Muscle layer of duodenum (tissue), 2 donors: ENCODE results near the gene CYP2J2.
"Not testable (repeated sequence)": the region's sequence is repeated elsewhere in the genome, so short reads cannot be mapped to it uniquely, and the experiment has no call there.

Source experiments
- H3K27ac ChIP-seq: one replicate; pipeline ENCODE4 v1.7.0; 2013; ENCODE audit warnings: mild to moderate bottlenecking, low read length
- H3K27me3 ChIP-seq: one replicate; pipeline ENCODE4 v1.7.0; 2013; ENCODE audit warnings: low read depth, mild to moderate bottlenecking, control low read depth, low read length
- H3K36me3 ChIP-seq, 2 donors: one replicate each; pipeline ENCODE4 v1.7.0; 2013; ENCODE audit warnings: low read length in 2 of 2, control low read depth in 1 of 2, mild to moderate bottlenecking in 1 of 2; ENCODE audit not compliant: insufficient read depth in 2 of 2, control insufficient read depth in 1 of 2
- H3K4me1 ChIP-seq, 2 donors: one replicate each; pipeline ENCODE4 v1.7.0; 2013; ENCODE audit warnings: low read length in 2 of 2, mild to moderate bottlenecking in 2 of 2, control low read depth in 1 of 2, moderate library complexity in 1 of 2; ENCODE audit not compliant: insufficient read depth in 2 of 2, control insufficient read depth in 1 of 2
- H3K4me3 ChIP-seq, 2 donors: one replicate each; pipeline ENCODE4 v1.7.0; 2013; ENCODE audit warnings: low read length in 2 of 2, low read depth in 1 of 2, mild to moderate bottlenecking in 1 of 2
- H3K9me3 ChIP-seq, 2 donors: one replicate each; pipeline ENCODE4 v1.7.0; 2013; ENCODE audit warnings: low read length in 2 of 2, control low read depth in 1 of 2, mild to moderate bottlenecking in 1 of 2; ENCODE audit not compliant: control insufficient read depth in 1 of 2
- donor health status: healthy.

The CYP2J2 gene

GRCh38 chr1:59917785-59918180 is 8.8 kb downstream of the CYP2J2 start:
- Histone ChIP-seq H3K27me3 (no peaks in the 10 kb centered on the region), H3K36me3 (no peaks in the 10 kb centered on the region), H3K9me3 (no peaks in the 10 kb centered on the region), H3K4me3 (no peak overlapping the region), H3K27ac (no peak overlapping the region), H3K4me1 (no peaks in the 10 kb centered on the region)

GRCh38 chr1:59917026-59917784 is 9.4 kb downstream of the CYP2J2 start:
- no peaks in the 10 kb centered on the region for H3K9me3 ChIP-seq
- H3K4me1 ChIP-seq: no peaks in the 10 kb centered on the region
- no peaks in the 10 kb centered on the region for H3K27me3 ChIP-seq
- no peak overlapping the region for H3K27ac ChIP-seq
- no peak overlapping the region for H3K4me3 ChIP-seq
- H3K36me3 ChIP-seq: no peaks in the 10 kb centered on the region

- Histone ChIP-seq H3K36me3 (no peaks in the 10 kb centered on the region), H3K27ac (no peak overlapping the region), H3K4me1 (no peaks in the 10 kb centered on the region), H3K4me3 (no peak overlapping the region), H3K9me3 (no peaks in the 10 kb centered on the region), H3K27me3 (no peaks in the 10 kb centered on the region)
These were observed 11.1 kb downstream of the CYP2J2 start for GRCh38 chr1:59915516-59915915.

- not testable (repeated sequence) for H3K27ac ChIP-seq, H3K4me1 ChIP-seq, H3K4me3 ChIP-seq, H3K27me3 ChIP-seq, H3K9me3 ChIP-seq, H3K36me3 ChIP-seq
These were observed 11.7 kb downstream of the CYP2J2 start for GRCh38 chr1:59914791-59915286.

GRCh38 chr1:59908682-59909081 is 17.9 kb downstream of the CYP2J2 start:
- Histone ChIP-seq H3K4me1 (no peaks in the 10 kb centered on the region), H3K27ac (no peak overlapping the region)

GRCh38 chr1:59908084-59908483 is 18.5 kb downstream of the CYP2J2 start:
- H3K27ac ChIP-seq: no peak overlapping the region
- no peaks in the 10 kb centered on the region for H3K4me1 ChIP-seq
- no peaks in the 10 kb centered on the region for H3K9me3 ChIP-seq
- no peaks in the 10 kb centered on the region for H3K27me3 ChIP-seq
- H3K36me3 ChIP-seq: no peaks in the 10 kb centered on the region
- no peak overlapping the region for H3K4me3 ChIP-seq

More at GRCh38 chr1:59908682-59909081, 17.9 kb downstream of the CYP2J2 start:
- no peaks in the 10 kb centered on the region for H3K27me3 ChIP-seq
- no peaks in the 10 kb centered on the region for H3K36me3 ChIP-seq
- no peaks in the 10 kb centered on the region for H3K9me3 ChIP-seq
- no peak overlapping the region for H3K4me3 ChIP-seq

GRCh38 chr1:59906931-59907330 is 19.6 kb downstream of the CYP2J2 start:
- no peaks in the 10 kb centered on the region for H3K4me1 ChIP-seq
- H3K36me3 ChIP-seq: no peaks in the 10 kb centered on the region
- no peaks in the 10 kb centered on the region for H3K27me3 ChIP-seq
- no peak overlapping the region for H3K27ac ChIP-seq
- H3K9me3 ChIP-seq: no peaks in the 10 kb centered on the region
- H3K4me3 ChIP-seq: no peak overlapping the region

GRCh38 chr1:59903141-59903754 is 23.3 kb downstream of the CYP2J2 start:
- Histone ChIP-seq H3K4me3 (no peak overlapping the region), H3K4me1 (no peaks in the 10 kb centered on the region), H3K9me3 (no peaks in the 10 kb centered on the region), H3K36me3 (no peaks in the 10 kb centered on the region), H3K27ac (no peak overlapping the region), H3K27me3 (no peaks in the 10 kb centered on the region)

GRCh38 chr1:59901770-59902388 is 24.7 kb downstream of the CYP2J2 start:
- Histone ChIP-seq H3K27me3 (no peaks in the 10 kb centered on the region), H3K9me3 (no peaks in the 10 kb centered on the region), H3K36me3 (no peaks in the 10 kb centered on the region), H3K4me3 (no peak overlapping the region), H3K27ac (no peak overlapping the region), H3K4me1 (no peaks in the 10 kb centered on the region)

GRCh38 chr1:59900640-59901039 is 25.9 kb downstream of the CYP2J2 start:
- no peaks in the 10 kb centered on the region for H3K27me3 ChIP-seq
- H3K27ac ChIP-seq: no peak overlapping the region
- H3K9me3 ChIP-seq: no peaks in the 10 kb centered on the region
- H3K4me3 ChIP-seq: no peak overlapping the region
- H3K36me3 ChIP-seq: no peaks in the 10 kb centered on the region
- H3K4me1 ChIP-seq: no peaks in the 10 kb centered on the region

GRCh38 chr1:59898927-59899326 is 27.6 kb downstream of the CYP2J2 start:
- no peaks in the 10 kb centered on the region for H3K36me3 ChIP-seq
- no peaks in the 10 kb centered on the region for H3K4me1 ChIP-seq
- H3K27ac ChIP-seq: no peak overlapping the region
- no peaks in the 10 kb centered on the region for H3K9me3 ChIP-seq
- H3K4me3 ChIP-seq: no peak overlapping the region
- no peaks in the 10 kb centered on the region for H3K27me3 ChIP-seq
